NCI-H748 treated with DMSO at 0.1 percent for 48 hours (cell line): ENCODE measurements around the gene APBB1.
A peak's percentile ranks its signal among the peaks of the same experiment; 100 is the strongest.

ENCODE experiments used
- DNase-seq: peaks from one replicate; lab custom pipeline; 2025; lab: John Stamatoyannopoulos, UW

Gene APBB1

DNA sequence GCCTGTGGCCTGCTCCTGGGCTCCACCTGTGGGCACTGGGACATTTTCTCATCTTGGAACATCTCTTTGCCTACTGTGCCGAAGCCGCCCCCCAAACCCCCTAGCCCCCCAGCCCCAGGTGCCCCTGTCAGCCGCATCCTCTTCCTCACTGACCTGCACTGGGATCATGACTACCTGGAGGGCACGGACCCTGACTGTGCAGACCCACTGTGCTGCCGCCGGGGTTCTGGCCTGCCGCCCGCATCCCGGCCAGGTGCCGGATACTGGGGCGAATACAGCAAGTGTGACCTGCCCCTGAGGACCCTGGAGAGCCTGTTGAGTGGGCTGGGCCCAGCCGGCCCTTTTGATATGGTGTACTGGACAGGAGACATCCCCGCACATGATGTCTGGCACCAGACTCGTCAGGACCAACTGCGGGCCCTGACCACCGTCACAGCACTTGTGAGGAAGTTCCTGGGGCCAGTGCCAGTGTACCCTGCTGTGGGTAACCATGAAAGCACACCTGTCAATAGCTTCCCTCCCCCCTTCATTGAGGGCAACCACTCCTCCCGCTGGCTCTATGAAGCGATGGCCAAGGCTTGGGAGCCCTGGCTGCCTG is 27.3 kb downstream of the APBB1 start:
- DNase-seq: no peak

DNA sequence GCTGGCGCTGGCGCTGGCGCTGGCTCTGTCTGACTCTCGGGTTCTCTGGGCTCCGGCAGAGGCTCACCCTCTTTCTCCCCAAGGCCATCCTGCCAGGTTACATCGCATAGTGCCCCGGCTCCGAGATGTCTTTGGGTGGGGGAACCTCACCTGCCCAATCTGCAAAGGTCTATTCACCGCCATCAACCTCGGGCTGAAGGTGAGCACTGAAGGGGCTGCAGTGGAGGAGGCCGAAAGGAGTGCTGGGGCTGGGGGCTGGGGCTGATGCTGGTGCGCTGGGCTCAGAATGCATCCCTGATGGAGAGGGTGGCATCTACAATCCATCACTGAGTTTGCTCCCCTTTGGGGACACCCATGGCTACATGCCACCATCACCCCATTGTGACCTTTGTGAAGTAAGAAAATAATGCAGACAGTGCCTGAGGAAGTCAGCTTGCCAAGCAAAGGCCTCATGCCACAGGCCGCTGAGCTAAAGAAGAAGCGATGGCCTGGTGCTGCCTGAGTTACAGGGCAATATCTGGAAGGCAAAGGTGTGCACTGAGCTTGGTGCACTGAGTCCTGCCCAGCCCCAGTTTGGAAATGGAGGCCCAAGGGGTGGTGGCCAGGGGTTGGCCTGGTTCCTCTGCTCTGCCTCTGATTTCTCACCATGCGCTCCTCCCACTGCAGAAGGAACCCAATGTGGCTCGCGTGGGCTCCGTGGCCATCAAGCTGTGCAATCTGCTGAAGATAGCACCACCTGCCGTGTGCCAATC is 28.0 kb downstream of the APBB1 start:
- DNase-seq: no peak

DNA sequence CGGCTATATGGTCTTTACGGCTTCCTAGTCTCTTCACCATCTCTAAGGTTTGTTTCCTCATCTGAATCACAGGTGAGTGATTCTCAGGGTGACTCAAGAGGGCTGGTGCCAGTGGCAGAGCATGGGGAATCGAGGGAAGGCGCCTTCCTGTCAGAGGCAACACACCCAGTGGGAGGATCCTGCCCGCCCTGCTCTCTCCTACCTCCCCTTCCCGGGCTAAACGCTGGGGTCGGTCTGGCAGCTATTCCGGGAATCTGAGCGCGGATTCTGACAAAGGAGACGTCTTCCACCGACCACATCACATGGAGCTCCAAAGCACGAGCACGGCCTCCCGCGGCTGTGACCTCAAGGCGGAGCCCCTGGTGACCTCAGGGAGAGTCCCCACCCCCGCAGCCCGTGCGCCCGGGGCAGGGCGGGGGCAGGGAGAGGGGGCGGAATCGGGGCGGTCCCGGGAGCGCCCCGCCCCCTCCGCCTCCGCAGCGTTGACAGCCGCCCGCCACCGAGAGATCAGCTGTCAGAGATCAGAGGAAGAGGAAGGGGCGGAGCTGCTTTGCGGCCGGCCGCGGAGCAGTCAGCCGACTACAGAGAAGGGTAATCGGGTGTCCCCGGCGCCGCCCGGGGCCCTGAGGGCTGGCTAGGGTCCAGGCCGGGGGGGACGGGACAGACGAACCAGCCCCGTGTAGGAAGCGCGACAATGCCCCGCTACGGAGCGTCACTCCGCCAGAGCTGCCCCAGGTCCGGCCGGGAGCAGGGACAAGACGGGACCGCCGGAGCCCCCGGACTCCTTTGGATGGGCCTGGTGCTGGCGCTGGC is 28.8 kb downstream of the APBB1 start, which contains the start of gene SMPD1:
Gene SMPD1 (plus strand): TSS at position 570 of the 813 bp plus-strand sequence. CDS start 125 bp downstream, at position 695.
- DNase-seq: peak; percentile 88

DNA sequence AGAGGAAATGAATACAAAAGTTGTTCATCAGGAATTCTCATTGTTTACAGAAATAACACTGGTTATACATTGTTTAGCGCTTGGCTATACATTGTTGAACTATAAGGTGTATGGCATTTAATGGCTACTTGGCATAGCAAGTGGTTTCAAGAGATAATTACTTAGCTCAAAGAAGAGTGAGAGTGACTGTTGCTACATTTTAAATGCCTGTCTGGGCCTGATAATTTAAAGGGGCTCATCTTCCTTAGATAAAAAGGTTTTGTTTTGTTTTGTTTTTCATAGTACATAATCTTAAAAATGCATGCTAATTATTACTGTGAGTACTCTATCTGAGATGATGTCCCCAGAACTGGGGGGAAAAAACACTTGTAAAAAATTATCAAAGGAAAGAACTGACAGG is 30.1 kb downstream of the APBB1 start:
- DNase-seq: no peak

DNA sequence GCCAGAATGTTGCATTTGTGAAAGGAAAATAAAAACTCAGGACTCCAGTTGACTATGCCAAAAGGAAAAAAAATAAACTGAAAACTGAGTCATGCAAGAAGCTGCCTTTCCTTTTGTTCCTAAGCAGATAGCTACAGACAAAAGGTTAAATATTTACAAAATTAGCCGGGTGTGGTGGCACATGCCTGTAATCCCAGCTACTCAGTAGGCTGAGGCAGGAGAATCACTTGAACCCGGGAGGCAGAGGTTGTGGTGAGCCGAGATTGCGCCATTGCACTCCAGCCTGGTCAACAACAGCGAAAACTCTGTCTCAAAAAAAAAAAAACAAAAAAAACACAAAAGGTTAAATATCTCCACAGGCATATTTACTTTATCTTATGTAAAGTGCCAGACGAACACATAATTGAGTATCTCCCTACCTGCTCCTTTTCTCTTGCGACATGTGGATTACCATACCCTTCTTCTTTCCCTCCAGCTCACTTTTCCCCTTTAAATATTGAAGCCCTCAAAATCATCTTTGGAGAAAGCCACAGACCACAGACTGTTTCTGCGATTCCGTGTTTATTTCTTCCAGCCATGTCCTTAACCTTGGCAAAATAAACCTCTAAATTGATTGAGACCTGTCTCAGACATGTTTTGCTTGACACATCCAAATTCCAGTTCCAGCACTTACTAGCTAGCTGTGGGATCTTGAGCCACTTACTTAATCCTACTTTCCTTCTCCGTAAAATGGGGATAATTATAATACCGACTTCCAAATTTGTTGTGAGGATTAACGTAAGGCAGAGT is 30.9 kb downstream of the APBB1 start:
- no peak for DNase-seq

DNA sequence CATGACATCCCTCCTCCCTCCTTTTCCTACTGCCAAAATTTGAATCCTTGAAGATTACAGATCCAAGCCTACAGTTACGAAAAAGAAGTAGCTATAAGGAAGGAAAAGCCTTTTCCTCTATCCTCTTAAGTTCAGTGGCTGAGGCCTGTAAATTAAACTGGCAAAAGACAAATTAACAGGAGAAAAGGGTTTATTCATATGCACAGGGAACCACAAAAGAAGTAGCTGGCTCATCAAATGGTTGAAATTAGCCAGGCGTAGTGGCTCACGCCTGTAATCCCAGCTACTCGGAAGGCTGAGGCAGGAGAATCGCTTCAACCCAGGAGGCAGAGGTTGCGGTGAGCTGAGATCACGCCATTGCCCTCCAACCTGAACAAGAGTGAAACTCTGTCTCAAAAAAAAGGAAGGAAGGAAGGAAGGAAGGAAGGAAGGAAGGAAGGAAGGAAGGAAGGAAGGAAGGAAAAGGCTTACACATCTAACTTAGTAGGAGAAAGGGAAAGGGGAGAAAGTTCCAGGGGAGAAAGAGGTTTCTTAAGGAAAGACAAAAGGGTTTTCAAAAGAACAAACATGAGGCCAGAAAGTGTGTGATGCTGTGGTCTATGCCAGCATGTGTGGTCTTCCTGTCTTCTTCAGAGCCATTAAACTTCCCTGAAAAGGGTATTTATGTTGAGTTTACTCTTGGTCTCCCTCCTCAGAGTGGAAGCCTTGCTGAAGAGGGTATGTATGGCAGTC is 33.7 kb downstream of the APBB1 start:
- DNase-seq: no peak

DNA sequence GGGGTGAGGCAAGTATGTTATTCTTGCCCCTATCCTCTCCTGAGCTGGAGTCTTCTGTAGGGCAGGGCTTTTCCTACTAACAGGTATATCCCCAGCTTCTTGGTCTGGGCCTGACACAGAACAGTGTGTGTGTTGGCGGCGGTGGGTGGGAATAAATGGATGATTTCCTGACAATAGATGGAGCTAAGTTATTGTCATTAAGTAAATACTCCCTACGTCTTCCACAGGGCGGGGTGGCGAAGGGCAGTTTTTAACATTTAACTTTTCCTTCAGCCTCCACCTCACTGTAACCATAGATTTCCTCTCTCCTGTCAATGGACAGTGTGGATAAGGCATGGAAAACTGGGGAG is 40.3 kb downstream of the APBB1 start:
- no peak for DNase-seq

DNA sequence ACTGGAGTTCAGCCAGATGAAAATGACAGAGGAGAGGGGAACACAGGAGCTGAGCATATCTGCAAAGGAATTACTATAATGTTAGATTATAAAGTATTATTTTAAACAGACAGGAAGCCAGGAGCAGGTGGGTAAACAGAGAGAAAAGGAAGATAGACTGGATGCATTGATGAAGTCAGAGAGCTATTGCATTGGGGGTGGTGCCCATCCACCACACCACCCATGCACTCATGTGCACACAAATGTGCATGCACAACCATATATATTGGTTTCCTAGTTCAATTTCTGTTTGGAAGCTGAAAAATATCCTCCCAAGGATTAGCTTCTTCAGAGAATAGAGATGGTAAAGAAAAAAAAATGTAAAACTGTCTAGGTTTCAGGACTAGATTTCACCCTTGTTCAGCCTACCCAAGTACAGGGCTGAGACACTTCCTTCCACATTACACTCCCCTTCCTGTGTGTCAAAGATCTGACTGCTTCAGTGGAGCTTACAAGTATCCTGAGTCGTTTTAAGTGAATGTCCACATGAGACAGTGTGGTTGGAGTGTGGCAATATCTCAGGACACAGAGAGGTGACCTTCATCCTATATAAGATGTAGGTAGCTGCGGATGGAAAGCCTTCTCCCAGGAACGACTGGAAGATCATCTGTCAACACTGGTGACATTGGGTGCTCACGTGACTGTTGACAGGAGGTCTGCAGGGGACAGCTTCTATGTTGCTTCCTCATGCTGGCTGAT is 40.8 kb downstream of the APBB1 start:
- no peak for DNase-seq

DNA sequence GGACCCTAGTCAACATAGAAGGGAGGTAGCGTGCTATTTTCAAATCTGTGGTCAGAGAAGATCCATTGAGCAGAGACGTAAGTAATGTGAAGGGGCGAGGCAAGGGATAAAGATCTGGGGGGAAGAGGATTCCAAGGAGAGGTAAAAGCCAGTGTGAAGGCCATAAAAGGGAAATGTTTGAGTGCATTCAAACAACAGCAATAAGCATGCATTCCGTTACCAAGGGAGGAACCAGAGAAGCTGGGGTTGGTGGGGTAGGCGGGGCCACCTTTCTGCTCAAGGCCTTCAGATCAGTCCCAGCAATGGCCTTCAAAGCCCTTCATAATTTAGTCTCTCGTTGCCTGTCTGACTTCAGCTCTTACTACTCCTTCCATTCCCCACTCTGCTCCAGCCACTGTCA is 47.1 kb downstream of the APBB1 start:
- no peak for DNase-seq

DNA sequence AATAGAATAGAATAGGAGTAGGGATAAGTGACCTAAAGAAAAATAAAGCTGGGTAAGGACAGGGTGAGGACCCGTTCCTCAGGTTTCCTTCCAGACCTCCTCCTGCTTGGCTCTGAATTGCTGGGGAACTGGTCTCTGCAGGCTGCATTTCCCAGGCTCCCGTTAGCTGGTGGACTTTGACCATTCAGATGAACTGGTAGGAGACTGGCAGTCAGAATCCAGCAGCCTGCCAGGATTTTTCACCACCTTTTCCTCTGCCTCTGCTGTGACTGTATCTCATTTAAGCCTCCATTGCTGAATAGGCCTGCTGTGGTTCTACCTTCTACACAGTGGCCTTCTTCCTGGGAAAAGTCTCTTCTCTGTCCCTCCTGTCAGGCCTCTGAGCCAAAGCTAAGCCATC is 53.2 kb downstream of the APBB1 start:
- DNase-seq: no peak

DNA sequence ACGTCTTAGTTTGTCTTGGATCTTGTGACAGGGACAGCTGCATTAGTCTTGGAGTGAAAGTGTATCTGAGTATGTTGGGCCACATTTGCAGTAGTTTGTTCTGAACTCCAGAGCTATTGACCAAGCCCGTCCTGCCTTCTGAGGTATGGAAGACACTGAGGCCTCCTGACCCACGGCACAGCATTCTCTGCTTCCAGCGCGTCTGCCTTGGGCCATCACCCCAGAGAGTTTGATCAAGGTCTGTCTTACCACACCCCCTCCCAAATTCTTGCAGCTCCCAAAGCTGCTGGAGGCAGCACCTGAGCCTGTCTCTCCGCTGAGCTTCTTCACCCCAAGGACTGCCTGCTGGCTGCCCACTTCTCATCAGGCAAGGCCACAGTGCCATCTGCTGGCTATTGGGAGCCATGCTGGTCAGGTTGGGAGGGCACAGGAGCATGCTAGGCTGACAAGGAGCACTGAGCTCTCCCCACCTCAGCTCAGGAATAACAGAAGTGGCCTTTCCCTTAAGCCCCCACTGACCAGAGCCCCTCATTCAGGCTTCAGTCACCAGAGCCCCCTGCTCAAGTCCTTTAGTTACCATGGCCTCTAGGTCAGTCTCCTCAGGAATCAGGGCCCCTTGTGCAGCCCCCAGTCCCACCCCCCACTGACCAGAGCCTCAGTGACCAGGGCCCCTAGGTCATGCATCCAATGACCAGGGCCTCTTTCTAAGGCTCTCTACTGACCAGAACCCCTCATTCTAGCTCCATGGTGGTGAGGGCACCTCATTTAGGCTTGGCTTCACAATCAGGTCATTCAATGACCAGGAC is 55.8 kb downstream of the APBB1 start:
- DNase-seq: peak; percentile 23

DNA sequence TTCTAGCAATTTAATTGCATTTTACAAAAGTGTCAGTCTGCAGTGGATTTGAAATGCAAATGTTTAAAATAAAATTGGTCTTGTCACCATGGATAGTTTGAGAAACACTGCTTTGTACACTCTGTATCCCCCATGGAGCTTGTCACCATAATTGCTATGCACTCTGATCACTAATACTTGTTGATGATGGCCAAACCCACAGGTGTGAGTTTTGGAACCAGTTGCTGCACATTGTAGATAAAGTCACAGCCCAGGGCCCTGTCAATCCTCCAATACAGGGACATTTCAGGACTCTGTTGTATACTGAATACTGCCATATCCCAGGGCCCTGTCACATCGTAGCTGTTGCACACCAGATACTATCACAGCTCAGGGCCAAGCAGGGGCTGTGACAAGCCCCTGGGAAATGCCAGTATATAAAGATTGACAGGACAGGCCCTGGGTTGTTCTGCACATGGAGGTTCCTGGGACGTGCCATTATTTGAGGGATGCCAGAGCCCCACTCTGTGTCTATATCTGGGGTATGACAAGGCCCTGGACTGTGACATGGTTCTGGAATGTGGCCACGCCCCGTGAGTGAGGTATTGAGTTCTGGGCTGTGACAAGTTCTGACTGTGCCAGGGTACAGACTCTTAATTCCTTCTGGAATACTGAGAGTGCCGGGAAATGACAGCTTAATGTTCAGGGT is 56.6 kb downstream of the APBB1 start:
- DNase-seq: no peak

DNA sequence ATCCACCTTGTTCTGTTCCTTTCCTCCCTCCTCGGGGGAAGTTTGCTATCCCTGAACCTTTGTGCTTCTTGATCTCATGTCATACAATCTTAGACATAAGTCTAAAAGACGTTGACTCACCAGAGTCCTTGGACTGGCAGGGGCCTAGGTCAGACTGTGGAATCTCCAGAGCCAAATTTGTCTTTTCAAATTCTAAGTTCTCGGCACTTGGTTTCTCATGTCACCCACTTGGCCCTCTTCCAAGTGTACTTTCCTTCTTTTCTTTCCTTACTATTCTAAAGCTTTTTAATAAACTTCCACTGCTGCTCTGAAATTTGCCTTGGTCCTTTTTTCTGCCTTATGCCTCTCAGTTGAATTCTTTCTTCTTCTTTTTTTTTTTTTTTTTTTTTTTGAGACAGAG is 58.7 kb downstream of the APBB1 start:
- no peak for DNase-seq

DNA sequence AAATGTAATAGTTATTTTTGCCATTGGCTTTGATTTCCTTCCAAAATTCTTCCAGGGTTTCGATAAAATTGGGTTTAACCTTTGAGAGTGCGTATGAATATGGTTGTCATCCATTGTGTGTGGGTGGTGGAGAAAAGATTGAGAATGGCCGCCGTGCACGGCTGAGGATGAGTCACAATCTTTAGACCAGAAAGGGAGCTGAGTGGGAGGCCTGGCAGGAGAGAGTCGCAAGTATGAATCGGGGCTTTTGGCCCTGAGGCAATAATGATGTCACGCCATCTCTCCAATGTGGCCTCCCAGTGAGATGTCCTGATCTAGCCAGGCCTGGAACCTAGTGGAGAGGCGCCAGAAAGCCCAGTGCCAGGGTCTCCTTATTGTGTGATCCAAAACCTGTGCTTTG is 61.7 kb downstream of the APBB1 start:
- no peak for DNase-seq

DNA sequence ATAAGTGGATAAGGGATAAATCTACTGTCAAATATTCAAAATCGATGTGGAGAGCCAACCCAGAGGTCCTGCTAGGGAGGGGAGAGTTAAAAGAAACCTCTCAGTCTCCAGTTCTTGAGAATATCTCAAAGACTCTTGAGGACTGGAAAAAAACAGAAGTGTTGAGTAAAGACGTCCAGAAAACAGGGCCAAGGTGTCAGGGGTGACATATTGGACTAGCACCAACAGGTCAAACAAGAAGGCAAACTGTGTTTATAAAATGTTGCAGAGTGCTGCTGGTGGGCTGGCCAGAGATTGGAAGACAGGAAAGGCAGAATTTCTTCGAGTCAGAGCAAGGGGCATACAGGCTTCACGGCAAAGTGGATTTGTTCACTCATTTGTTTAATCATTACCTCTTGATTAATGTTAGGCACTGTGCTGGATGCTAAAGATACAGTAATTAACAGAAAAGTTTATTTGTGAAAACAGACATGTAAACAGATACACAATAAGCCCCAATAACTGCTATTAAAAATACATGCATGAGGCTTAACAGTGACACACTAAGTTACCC is 62.3 kb downstream of the APBB1 start:
- no peak for DNase-seq

DNA sequence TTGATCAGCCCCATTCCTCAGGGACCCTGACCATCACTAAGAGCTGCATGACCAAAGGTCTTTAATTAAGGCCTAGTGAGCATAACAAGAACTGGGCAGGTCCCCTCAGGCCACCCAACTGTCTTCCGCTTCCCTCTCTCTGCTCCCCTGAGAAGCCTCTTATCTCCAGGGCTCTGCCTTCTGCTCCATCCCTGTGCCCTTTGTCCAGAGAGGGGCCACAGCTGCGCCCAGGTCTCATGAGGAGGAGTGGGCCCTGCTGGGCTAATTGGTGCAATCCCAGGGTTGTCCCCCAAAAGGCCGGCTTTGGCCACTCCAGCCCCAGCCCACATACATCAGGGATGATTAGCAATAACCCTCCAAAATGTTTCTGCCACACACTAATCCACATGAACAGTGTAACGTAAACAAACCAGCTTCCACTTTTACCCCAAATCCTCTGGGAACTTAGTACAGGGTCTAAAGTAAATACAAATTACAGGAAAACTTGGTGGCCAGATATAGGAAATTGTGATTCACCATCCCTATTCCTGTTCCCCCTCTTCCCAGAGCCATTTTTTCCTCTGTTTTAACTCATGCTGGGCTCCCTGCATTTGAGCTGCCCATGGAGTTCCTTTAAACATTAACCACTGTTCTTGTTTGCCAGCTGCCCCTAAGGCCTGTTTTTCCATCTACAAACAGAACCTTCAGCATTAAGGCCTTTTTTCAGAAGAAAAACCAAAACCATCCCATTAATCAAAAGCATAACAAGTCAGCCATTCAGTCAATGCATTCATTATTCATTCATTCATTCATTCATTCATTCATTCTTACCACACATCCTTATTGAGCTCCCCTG is 64.0 kb downstream of the APBB1 start:
- no peak for DNase-seq

DNA sequence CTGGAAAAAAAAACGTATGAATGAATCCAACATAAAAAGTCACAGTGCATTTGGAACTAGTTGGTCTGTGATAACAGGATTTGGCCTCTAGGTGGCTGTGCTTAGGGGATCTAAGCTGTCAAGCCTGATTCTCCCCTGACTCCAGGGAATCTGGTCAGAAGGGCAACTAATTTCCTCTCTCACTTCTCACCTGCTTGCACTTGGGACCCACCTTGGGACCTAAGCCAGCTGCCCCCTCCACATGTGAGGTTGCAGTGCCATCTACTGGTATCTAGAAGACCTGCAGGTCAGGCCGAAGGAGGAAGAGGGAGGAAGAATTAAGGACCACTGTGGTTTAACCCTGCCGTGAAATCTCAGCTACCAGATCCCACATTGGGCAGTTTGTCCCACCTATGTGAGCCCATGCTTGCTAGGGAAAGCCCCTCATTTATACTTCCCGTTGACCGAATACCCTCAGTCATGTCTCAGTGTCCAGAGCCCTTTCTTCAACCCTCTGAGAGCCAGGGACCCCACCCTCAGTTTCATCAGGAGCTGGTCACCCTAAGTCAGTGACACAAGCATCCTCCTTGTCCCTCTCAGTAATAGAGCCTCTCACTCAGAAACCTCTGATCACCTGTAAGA is 65.4 kb downstream of the APBB1 start:
- peak; percentile 83 for DNase-seq
